Measurements from ENCODE around the gene DAZAP2.
A peak's percentile ranks its signal among the peaks of the same experiment; 100 is the strongest.
"Not testable (repeated sequence)": the region's sequence is repeated elsewhere in the genome, so short reads cannot be mapped to it uniquely, and the experiment has no call there.

Gene DAZAP2

DNA sequence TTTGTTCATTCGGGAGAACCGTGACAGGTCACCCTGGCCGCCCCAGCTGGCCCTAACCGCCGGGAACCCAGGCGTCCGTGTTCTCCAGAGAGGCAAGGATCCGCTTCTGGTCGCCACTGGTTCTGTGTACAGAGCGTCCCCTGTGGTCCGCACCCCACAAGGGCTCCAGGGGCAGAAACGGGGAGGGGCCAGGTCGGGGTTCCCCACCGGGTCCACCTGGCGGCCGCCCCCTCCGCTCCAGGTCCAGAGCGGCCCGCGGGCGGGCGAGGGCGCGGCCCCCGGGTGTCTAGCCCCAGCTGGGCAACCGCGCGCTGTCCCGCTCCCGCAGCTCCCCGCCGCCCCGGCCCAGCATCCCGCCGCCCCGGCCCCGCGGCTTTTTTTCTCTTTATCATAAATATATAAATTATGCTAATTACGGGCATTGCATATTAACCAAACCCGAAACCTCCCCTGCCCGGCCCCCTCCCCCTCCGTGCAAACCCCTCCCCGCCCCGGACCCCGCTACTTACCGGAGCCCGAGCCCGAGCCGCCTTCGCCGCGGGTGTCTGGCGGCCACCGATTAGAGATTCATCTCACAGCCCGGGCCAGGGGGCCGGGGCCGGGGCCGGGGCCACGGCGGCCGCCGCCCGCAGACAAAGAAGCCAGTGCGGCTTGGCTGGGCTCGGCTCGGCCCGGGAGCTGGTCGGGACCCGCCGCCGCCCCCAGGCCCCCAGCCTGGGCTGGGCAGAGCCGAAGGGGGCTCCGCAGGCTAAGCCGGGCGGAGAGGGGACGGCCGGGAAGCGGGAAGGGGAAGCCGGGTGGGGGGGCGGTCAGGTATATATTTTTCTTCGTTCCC, 21.3 kb upstream of the DAZAP2 start:
- peak; percentile 66 for DNase-seq

DNA sequence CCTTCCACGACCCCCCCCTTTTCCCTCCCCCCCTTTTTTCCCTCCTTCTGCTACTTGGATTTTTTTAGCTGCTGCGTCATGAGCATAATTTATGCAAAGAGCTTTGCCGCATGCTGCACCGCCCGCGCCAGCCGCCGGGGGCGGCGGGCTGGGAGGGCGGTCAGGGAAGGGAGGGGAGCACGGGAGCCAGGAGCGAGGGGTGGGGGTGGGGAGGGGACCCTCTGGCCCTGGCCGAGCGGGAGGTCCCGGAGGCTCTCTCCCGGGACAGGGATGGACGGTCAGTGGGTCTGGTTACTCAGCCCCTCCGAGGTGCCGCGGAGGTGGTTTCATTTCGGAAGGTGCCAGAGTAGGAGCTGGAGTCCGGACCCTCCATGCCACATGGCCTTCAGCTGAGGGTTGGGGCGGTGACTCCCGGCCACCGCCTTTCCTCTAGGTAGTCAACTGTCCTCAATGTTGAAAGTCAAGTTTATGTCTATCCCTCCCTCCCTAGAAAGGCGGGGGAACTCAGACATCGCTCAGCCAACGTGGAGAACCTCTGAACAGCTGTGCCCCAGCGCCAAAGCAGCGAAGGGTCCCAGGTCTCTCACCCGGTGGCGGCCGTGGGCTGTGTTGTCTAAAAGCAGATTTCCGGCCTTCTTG, 20.5 kb upstream of the DAZAP2 start, which contains the start of gene POU6F1:
POU6F1 (minus strand) TSS at position 95 of the 639 bp plus-strand sequence. CDS start 11,226 bp downstream, outside the sequence.
- DNase-seq: peak; percentile 81

DNA sequence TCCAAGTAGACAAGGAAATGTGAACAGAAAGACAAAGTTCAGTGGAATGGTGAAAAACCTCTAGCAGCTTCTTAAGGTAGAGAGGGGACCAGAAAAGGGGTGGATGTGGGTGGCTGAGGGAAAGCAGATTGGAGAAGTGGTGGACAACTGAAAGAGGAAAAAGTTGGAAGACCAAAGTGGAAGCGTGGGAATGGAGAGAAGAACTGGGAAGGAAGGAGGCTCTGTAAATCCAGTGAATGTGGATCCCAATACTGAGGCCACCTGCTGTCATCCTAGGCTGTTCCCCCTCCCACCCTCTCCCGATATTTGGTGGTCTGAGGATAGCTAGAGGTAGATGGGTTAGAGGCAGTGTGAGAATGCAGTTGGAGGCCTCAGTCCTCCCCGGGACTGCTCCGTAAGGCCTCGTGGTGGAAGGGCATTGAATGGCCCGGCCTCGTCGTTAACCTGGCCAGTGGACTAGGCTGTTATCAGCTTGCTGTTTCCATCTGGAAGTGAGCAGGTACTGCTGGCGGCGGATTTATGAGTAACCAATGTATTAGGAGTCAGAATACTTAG, 19.9 kb upstream of the DAZAP2 start:
- no peak for DNase-seq

DNA sequence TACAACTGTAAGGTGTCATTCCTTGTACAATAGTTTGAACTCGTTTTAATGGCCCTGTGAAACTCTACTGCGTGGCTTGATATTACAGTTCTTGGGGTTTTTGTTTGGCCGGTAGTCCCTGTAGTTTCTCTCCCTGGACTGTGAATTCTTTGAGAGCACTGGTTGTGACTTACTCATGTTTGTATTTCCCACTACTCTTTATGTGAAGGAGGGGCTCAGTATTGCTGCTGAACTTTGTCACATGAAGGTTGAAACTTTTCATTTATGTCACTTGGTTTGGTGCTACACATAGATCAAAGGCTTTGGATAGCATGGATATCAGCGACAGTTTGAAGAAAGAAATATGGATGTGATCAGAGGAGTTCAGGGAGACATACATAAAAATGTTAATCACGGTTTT, 19.3 kb upstream of the DAZAP2 start:
- no peak for DNase-seq

DNA sequence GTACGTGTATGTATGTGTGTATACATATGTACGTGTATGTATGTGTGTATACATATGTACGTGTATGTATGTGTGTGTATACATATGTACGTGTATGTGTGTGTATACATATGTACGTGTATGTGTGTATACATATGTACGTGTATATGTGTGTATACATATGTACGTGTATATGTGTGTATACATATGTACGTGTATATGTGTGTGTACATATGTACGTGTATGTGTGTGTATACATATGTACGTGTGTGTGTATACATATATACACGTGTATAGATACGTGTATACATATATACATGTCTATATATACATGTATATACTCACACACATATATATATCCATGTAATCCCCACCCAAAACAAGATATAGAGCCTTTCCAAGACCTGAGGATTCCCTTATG, 18.8 kb upstream of the DAZAP2 start:
- DNase-seq: not testable (repeated sequence)

DNA sequence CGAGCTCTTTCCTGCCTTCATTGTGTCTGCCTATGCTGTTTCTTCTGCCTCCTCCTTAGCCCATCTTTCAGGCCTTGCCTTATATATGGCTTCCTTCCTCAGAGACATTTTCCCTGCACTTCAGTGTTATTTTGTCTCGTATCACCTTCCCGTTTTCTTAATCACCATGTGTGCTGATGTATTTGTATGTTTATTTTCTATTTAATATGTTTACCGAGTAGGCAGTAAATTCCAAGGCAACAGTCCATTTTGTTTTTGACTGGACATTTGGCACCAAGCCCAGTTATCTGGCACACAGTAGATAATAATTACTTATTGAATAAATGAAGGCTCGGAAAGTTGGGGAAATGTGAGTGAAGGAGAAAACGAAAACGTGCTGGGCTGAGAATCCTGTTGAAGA, 16.2 kb upstream of the DAZAP2 start:
- no peak for DNase-seq

DNA sequence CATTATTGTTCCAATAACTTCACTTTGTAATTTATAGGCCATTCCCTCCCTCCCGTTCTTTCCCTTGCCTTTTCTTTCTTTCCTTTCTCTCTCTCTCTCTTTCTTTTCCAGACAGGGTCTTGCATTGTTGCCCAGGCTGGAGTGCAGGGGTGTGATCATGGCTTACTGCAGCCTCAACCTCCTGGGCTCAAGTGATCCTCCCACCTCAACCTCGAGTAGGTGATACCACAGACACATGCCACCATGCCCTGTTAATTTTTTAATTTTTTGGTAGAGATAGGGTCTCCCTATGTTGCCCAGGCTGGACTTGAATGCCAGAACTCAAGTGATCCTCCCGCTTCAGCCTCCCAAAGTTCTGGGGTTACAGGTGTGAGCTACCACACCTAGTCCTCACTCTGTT, 14.0 kb upstream of the DAZAP2 start:
- no peak for DNase-seq

DNA sequence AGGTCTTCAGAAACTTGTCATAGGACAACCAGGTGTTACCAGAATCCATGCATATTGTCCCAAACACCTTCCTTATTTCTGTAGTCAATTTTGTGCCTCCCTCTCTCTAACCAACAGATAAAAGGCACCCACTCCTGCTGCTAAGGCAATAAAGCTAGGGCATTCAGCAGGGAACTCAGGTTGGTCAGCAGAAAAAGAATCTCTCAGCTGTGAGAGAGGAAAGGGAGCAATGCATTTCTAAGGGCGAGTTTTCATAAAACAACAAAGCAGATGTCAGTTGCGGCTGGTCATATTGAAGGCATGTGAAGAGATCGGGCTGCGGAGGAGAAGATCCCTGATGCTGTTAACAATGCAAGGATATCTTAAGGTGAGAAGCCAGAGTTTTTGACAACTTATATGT, 13.4 kb upstream of the DAZAP2 start:
- no peak for DNase-seq

DNA sequence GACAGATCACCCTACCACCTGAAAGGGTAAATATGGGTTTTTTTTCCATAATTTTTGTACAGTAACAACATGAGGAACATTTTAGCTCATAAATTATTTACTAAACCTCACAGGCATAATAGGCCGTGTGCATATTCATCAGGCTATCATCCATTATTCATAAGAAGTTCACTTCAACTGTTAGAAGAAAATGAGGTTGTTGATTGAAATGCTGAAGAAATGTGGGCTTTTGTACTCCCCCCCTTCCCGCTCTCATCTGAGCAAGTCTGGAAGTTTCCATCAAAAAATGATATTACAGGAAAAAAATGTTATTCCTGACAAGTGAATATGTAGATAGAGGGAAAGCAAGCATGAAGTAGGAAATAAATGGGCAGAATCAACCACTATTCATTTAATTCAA, 12.9 kb upstream of the DAZAP2 start:
- DNase-seq: no peak

DNA sequence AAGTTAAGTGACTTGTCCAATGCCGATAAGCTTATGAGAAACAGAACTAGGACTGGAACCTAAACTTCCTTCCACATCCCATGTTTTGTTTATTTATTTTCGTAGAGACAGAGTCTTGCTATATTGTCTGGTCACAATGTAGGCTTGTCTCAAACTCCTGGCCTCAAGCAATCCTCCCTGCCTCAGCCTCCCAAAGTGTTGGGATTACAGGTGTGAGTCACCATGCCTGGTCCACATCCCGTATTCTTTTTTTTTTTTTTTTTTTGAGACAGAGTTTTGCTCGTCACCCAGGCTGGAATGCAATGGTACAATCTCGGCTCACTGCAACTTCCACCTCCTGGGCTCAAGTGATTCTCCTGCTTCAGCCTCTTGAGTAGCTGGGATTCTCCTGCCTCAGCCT, 11.5 kb upstream of the DAZAP2 start:
- not testable (repeated sequence) for DNase-seq

DNA sequence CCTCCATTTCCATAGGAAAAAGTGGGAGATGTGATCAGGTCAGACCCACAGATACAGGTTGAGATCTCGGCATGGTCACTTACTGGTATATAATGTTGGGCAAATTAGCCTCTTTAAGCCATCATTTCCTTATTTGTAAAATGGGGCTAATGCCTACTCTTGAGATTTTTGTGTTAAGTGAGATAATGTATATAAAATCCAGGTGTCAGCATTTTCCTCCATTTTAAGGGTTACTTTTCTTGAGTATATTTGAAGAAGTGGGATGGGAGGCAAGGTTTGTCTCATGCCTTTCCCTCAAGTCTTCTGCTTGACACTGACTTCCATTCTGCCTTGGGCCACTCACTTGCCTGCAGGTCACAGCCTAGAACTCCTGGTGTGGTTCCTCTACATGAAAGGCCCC, 10.7 kb upstream of the DAZAP2 start:
- DNase-seq: no peak

DNA sequence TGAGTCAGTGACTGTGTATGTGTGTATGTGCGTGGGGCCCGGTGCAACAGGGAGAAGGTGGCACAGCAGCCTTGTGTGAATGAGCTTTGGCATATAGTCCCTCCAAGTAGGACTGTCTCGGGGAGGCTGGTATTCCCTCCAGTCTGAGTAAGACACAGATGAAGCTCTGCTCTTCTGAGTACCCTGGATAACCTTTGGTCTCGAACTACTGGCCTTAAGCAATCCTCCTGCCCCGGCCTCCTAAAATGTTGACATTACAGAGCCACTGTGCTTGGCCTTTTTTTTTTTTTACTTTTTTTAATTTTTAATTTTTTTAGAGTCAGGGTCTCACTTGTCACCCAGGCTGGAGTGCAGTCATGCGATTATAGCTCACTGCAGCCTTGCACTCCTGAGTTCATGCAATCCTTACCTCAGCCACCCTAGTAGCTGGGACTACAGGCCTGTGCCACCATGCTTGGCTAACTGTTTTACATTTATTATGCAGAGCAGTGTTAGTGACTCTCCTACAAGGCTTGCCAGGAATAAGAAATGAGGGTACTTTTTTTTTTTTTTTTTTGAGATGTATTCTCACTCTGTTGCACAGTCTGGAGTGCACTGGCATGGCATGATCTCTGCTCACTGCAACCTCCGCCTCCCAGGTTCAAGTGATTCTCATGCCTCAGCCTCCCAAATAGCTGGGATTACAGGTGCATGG, 9.4 kb upstream of the DAZAP2 start:
- DNase-seq: no peak

DNA sequence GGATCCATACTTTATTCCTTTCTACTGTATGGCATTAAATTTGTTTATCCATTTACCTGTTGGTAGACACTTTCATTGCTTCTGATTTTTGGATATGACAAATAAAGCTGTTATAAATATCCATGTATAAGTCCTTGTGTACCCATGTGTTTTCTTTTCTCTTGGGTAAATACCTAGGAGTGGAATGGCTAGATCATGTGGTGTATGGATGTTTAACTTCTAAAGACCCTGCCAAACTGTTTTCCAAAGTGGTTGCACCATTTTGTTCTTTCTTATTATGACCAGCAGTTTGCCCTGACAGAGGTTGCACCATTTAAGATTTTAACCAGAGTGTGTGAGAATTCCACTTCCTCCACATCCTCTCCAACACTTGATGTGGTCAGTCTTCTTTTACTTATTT, 6.0 kb upstream of the DAZAP2 start:
- no peak for DNase-seq

DNA sequence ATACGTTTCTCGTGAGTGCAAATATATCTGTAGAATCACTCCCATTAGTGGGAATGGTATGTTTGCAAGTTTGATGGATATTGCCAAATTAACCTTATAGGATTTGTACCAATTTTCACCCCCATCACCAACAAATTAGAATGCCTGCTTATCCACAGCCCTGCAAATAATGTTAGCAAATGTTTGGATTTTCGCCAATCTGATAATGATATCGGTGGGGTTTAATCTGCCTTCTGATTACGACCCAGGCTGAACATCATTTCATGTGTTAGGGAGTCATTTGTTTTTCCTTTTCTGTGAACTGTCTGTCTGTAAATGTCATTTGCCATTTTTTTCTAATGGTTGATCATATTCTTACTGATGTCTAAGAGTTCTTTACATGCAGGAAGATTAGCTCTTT, 4.1 kb upstream of the DAZAP2 start:
- no peak for DNase-seq

DNA sequence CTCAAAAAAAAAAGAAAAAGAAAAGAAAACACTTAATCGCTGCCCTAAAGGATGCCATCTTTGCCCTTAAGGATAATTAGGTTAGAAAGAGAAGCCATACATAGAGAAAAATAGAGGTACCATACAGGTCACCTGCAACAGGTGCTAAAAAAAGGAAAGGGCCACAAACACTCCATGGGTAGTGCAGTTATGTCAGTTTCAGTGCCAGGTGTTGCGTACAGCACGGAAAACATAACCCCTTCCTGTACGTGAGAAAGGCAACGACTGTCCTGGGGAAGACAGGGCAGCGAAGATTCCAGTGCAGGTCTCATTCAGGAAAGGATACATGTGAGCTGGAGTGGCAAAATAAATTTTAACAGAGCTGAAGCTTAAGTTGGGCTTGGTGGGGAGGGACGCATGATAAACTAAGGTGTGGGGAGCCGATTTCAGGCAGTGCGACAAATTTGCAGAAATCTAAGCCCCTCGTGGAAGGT, 553 bp upstream of the DAZAP2 start:
- DNase-seq: no peak

DNA sequence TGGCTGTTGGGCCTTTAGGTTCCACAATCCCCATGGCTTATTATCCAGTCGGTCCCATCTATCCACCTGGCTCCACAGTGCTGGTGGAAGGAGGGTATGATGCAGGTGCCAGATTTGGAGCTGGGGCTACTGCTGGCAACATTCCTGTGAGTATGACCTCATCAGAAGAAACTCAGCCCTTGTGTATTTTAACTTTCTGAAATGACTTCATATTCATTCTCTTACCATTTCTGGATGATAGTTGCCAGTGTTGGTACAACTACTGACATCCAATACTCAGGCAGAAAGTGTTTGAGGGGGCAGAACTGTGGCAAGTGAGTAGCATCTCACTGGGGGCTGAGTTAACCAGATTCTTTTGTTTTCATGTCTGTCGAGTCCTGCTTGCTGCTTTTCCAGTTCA, 2.3 kb downstream of the DAZAP2 start:
- DNase-seq: no peak

DNA sequence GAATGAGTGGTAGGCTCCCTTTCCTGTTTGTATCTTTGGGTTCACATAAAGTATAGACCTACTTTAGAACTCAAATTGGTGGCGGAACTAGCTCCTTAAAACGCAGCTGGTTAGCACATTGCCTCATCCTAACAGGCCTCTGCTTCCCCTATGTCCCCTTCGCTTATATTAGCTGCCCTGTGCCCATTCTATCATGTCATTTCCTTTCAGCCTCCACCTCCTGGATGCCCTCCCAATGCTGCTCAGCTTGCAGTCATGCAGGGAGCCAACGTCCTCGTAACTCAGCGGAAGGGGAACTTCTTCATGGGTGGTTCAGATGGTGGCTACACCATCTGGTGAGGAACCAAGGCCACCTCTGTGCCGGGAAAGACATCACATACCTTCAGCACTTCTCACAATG, 3.5 kb downstream of the DAZAP2 start:
- DNase-seq: peak; percentile 55

DNA sequence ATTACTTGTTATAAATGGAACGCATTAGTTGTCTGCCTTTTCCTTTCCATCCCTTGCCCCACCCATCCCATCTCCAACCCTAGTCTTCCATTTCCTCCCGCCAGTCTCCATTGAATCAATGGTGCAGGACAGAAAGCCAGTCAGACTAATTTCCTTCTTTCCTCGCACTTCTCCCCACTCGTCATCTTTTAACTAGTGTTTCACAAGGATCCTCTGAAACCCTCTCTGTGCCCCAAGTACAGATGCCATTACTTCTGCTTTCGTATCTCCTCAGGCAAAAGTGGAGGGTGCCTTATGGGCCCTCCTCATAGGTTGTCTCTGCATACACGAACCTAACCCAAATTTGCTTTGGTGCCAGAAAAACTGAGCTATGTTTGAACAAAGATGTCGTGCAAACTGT, 4.2 kb downstream of the DAZAP2 start:
- no peak for DNase-seq

DNA sequence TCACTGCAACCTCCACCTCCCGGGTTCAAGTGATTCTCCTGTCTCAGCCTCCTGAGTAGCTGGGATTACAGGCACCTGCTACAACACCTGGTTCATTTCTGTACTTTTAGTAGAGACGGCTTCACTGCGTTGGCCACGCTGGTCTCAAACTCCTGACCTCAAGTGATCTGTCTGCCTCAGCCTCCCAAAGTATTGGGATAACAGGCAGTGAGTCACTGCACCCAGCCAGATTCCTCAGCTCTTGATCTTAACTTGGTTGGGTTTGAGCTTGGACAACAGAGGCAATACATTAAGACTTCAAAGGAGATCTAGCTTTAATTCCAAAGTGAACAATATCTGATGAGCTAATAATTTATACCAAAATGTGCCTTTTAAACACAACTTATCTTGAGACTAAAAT, 5.6 kb downstream of the DAZAP2 start:
- no peak for DNase-seq

DNA sequence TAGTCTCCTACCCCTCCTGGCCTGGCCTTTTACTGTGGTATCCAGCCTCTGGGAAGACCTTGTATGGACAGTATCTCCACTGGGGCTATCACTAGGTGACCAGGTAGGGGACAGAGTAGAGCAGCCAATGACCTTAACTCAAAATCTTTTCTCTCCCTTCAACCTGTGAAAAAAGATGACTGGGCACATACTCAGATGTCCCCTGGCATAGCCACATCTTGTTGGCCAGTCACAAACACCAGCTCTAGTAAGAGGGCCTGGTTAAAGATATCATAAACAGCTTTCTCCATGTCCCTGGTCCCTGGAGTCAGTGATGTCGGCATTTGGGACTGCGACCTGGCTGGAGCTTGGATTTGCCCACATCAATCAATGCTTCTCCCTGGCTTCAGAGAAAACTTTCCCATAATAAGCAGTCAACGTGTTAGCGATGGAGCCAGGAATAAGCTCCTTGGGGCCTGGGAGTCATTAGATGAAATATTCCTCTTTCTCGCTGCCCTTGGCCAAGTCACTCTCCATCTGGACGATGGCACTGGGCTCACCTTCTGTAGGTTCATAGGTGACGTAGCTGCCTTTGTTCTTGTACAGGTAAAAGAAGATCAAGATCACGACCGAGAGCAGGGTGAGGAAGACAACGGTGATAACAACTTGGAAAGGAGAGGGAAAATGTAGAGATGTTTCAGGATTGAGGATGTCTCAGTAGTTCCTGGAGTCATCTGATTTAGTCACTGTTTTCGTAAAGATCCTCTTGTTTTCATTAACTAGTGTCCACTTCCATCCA, 7.0 kb downstream of the DAZAP2 start:
- DNase-seq: no peak

DNA sequence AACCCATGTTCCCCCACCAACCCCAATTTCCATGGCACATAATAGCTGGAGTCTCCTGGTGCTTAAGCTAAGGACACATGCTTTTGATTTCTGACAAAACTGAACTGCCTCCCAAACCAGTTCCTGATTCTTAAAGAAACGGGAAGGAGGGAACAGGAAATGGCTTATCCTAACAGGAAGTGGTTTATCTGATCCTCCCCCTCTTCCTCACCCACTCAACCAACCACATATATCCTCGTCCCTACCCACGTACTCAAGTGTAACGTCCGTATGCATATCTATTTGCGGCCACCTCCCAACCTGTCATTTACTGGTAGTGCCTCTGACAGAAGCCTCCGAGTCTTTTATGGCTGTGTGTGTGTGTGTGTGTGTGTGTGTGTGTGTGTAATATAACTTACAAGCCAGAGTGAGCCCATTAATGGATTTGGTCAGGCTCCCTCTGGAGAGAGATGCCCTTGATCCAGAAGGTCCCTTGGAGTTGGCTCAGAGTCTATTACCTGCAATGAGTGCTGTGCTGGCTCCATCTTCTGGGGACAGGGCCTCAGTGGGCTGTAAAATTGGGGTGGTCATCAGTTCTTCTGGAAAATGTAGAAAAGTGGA, 7.7 kb downstream of the DAZAP2 start:
- peak; percentile 57 for DNase-seq

DNA sequence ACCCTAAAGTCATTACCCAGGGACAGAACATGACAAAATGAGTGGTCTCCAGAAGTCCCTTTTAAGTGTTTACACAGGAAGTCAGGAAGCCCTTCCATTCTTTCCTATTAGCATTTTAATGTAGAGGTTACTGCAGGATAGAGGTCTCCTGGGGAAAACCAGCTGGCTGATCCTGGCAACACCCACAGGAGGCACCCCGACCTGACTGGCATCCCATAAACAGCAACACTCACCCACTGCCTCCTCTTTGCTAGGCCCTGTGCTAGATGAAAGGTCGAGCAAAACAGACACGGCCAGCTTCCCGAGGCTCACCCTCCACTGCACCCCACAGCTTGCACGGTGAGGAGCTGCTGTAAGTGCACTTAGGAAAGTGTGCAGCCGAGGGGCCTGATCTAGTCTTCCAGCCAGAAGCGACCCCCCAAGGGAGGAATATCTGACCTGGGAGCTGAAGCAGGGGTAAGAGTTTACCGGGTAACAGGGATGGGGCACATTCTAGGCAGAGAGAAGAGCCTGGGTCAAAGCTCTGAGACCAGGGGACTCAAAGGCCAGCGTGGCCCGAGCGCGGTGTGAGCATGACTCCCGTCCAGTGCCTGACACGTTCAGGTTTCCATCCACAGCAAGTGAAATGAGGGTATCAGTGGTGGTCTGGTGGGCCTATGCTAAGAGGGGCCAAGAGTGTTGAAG, 9.0 kb downstream of the DAZAP2 start:
- DNase-seq: no peak
